ENCODE results near the gene SUFU. TPM values are rescaled to one million over a fixed set of nuclear protein-coding genes. Genes with fewer than 3 reads are reported as not detected.

Gene SUFU
- total and polyA plus RNA-seq, 2 of the 13 experiments (the other 11 are each of a cell fraction or from before 2014, with no cell fraction given) = 2.9 to 5.5 TPM

DNA sequence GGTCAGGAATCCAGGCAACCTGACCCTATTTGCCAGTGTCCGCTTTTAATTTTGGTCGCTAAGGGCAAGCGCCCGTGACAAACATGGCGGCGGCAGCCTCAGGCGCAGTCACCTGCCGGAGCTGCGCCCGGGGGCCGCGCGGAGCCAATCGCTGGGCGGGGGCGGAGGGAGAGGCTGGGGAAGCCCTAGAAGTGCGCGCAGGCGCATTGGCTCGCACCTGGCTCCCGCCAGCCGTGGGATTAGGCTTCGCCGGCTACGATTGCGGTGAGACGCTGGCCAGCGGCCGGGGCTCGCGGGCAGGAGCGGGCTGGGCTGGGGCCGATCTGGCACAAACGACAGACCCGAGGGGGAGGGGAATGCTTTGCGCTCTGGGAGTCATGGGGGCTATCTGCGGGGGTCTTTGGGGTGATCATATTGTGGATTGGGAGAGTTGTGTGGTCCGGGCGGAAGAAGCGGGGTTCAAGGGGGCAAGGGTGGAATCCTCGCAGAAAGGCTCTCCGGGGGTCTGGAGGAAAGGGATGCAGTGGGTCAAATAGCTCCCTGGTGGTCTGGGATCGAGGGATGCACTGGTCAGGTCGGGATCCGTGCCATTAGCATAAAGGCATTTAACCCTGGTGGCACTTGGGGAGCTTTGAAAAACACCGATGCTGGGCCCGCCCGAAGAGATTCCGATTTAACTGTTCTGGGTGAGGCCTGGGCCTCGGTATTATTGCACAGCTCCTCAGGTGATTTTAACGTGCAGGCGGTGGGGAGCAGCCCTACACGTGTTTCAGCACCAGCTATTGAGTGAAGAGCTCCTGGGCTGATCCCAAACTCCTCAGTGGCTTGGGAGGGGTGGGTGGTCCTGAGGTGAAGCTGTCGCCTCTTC lies 42.4 kb upstream of the SUFU start (continued):
- TF ChIP-seq, protein P1, sequence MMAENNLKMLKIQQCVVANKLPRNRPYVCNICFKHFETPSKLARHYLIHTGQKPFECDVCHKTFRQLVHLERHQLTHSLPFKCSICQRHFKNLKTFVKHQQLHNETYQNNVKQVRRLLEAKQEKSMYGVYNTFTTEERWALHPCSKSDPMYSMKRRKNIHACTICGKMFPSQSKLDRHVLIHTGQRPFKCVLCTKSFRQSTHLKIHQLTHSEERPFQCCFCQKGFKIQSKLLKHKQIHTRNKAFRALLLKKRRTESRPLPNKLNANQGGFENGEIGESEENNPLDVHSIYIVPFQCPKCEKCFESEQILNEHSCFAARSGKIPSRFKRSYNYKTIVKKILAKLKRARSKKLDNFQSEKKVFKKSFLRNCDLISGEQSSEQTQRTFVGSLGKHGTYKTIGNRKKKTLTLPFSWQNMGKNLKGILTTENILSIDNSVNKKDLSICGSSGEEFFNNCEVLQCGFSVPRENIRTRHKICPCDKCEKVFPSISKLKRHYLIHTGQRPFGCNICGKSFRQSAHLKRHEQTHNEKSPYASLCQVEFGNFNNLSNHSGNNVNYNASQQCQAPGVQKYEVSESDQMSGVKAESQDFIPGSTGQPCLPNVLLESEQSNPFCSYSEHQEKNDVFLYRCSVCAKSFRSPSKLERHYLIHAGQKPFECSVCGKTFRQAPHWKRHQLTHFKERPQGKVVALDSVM (CRISPR knock-in tag; IDR thresholded peaks at IDR 0.05) = no peak
- TF ChIP-seq, protein P2, sequence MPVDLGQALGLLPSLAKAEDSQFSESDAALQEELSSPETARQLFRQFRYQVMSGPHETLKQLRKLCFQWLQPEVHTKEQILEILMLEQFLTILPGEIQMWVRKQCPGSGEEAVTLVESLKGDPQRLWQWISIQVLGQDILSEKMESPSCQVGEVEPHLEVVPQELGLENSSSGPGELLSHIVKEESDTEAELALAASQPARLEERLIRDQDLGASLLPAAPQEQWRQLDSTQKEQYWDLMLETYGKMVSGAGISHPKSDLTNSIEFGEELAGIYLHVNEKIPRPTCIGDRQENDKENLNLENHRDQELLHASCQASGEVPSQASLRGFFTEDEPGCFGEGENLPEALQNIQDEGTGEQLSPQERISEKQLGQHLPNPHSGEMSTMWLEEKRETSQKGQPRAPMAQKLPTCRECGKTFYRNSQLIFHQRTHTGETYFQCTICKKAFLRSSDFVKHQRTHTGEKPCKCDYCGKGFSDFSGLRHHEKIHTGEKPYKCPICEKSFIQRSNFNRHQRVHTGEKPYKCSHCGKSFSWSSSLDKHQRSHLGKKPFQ (CRISPR knock-in tag; IDR thresholded peaks at IDR 0.05; ENCODE audit: insufficient replicate concordance) = peak; percentile 37
- TF ChIP-seq ATM (IDR thresholded peaks at IDR 0.05; ENCODE audit: borderline replicate concordance) (no peak), ZNF34 (CRISPR knock-in tag; IDR thresholded peaks at IDR 0.05; ENCODE audit: borderline replicate concordance) (no peak), ZNF510 (CRISPR knock-in tag; IDR thresholded peaks at IDR 0.05; ENCODE audit: low read depth) (0 out of 2 replicates have a peak, but pooled peaks have one; percentile 26), CBX5 (CRISPR knock-in tag; IDR thresholded peaks at IDR 0.05; ENCODE audit: borderline replicate concordance) (no peak), ZNF790 (CRISPR knock-in tag; IDR thresholded peaks at IDR 0.05; ENCODE audit: borderline replicate concordance) (no peak), CCAR2 (optimal IDR thresholded peaks at IDR 0.05; ENCODE audit: low read depth, low read length) (no peak), RFXANK (CRISPR knock-in tag; IDR thresholded peaks at IDR 0.05) (no peak), MTF1 (CRISPR knock-in tag; IDR thresholded peaks at IDR 0.05) (no peak), NCOR1 (IDR thresholded peaks at IDR 0.05; ENCODE audit: borderline replicate concordance, low read length) (no peak), SCMH1 (CRISPR knock-in tag; IDR thresholded peaks at IDR 0.05; ENCODE audit: borderline replicate concordance) (no peak)
- TF ChIP-seq, protein P3, sequence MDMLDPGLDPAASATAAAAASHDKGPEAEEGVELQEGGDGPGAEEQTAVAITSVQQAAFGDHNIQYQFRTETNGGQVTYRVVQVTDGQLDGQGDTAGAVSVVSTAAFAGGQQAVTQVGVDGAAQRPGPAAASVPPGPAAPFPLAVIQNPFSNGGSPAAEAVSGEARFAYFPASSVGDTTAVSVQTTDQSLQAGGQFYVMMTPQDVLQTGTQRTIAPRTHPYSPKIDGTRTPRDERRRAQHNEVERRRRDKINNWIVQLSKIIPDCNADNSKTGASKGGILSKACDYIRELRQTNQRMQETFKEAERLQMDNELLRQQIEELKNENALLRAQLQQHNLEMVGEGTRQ (IDR thresholded peaks at IDR 0.05; ENCODE audit: low read depth, low read length) = peak; percentile 57
- TF ChIP-seq, protein P3 (CRISPR knock-in tag; IDR thresholded peaks at IDR 0.05; ENCODE audit: borderline replicate concordance) = peak; percentile 89; the same call in 1 of the 2 replicates
- TF ChIP-seq, protein P4, sequence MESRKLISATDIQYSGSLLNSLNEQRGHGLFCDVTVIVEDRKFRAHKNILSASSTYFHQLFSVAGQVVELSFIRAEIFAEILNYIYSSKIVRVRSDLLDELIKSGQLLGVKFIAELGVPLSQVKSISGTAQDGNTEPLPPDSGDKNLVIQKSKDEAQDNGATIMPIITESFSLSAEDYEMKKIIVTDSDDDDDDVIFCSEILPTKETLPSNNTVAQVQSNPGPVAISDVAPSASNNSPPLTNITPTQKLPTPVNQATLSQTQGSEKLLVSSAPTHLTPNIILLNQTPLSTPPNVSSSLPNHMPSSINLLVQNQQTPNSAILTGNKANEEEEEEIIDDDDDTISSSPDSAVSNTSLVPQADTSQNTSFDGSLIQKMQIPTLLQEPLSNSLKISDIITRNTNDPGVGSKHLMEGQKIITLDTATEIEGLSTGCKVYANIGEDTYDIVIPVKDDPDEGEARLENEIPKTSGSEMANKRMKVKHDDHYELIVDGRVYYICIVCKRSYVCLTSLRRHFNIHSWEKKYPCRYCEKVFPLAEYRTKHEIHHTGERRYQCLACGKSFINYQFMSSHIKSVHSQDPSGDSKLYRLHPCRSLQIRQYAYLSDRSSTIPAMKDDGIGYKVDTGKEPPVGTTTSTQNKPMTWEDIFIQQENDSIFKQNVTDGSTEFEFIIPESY (CRISPR knock-in tag; IDR thresholded peaks at IDR 0.05) = no peak
- TF ChIP-seq, protein P5, sequence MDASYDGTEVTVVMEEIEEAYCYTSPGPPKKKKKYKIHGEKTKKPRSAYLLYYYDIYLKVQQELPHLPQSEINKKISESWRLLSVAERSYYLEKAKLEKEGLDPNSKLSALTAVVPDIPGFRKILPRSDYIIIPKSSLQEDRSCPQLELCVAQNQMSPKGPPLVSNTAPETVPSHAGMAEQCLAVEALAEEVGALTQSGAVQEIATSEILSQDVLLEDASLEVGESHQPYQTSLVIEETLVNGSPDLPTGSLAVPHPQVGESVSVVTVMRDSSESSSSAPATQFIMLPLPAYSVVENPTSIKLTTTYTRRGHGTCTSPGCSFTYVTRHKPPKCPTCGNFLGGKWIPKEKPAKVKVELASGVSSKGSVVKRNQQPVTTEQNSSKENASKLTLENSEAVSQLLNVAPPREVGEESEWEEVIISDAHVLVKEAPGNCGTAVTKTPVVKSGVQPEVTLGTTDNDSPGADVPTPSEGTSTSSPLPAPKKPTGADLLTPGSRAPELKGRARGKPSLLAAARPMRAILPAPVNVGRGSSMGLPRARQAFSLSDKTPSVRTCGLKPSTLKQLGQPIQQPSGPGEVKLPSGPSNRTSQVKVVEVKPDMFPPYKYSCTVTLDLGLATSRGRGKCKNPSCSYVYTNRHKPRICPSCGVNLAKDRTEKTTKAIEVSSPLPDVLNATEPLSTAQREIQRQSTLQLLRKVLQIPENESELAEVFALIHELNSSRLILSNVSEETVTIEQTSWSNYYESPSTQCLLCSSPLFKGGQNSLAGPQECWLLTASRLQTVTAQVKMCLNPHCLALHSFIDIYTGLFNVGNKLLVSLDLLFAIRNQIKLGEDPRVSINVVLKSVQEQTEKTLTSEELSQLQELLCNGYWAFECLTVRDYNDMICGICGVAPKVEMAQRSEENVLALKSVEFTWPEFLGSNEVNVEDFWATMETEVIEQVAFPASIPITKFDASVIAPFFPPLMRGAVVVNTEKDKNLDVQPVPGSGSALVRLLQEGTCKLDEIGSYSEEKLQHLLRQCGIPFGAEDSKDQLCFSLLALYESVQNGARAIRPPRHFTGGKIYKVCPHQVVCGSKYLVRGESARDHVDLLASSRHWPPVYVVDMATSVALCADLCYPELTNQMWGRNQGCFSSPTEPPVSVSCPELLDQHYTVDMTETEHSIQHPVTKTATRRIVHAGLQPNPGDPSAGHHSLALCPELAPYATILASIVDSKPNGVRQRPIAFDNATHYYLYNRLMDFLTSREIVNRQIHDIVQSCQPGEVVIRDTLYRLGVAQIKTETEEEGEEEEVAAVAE (CRISPR knock-in tag; IDR thresholded peaks at IDR 0.05; ENCODE audit: borderline replicate concordance) = peak; percentile 79

Data from HepG2 (cell line).